HEK293 (cell line): ENCODE measurements around the gene CYB5R3.

Experiments
- CTCF ChIA-PET: fragments of 350-600 bp; formaldehyde crosslinking; extraction: SDS; loops from one replicate; lab custom pipeline; 2021; ENCODE audit warnings: antibody characterized with exemption; lab: Yijun Ruan, JAX
- POLR2A ChIA-PET: fragments of 300-600 bp; formaldehyde crosslinking; extraction: SDS; loops from one replicate; lab custom pipeline; 2020; ENCODE audit warnings: antibody characterized with exemption, inconsistent platforms; lab: Yijun Ruan, JAX
- H3K27ac ChIP-seq: fragments of 200-500 bp; sonication (Bioruptor generic); 2 replicates; pipeline ENCODE4 v1.5.1; 2014; ENCODE audit warnings: low read depth, low read length, control low read depth, inconsistent platforms; ENCODE audit errors: extremely low read depth
- H3K36me3 ChIP-seq, 2 experiments: fragments of 200-500 bp in 1 of 2; sonication (Bioruptor generic) in 1 of 2; 1 replicate in 1 of 2; 2 replicates in 1 of 2; pipeline ENCODE4 v1.5.1; 2014 to 2017; ENCODE audit warnings: inconsistent platforms in 2 of 2, low read length in 2 of 2; ENCODE audit not compliant: control insufficient read depth in 2 of 2, insufficient read depth in 1 of 2
- H3K4me1 ChIP-seq: fragments of 200-500 bp; sonication (Bioruptor generic); 2 replicates; pipeline ENCODE4 v1.5.1; 2014; ENCODE audit warnings: mild to moderate bottlenecking, low read length, inconsistent platforms; ENCODE audit not compliant: control insufficient read depth, insufficient read depth
- H3K4me3 ChIP-seq: 2 replicates; pipeline ENCODE4 v1.5.1; 2011; ENCODE audit warnings: low read depth, mild to moderate bottlenecking, control low read depth, low read length, moderate library complexity
- H3K9me3 ChIP-seq: fragments of 200-500 bp; sonication (Bioruptor generic); 2 replicates; pipeline ENCODE4 v1.5.1; 2014; ENCODE audit warnings: low read depth, low read length, inconsistent platforms; ENCODE audit not compliant: control insufficient read depth, insufficient read depth
- IKZF3 ChIP-seq: fragments of 450-650 bp; IDR thresholded peaks from 2 replicates; pipeline ENCODE4 v1.5.0; 2018; ENCODE audit warnings: missing biosample characterization, mild to moderate bottlenecking, missing genetic modification characterization, moderate library complexity
- OSR2 ChIP-seq: fragments of 450-650 bp; formaldehyde crosslinking; IDR thresholded peaks from 2 replicates; pipeline ENCODE4 v1.5.1; 2016; ENCODE audit warnings: missing biosample characterization, missing genetic modification characterization
- TCF7L2 ChIP-seq: IDR thresholded peaks from 2 replicates; pipeline ENCODE4 v1.6.1; 2011; ENCODE audit warnings: low read depth, mild to moderate bottlenecking, inconsistent platforms, low read length, moderate library complexity, borderline replicate concordance
- ZEB2 ChIP-seq: fragments of 450-650 bp; formaldehyde crosslinking; IDR thresholded peaks from 2 replicates; pipeline ENCODE4 v1.5.1; 2016; ENCODE audit warnings: missing biosample characterization, missing genetic modification characterization
- ZNF112 ChIP-seq: fragments of 450-650 bp; formaldehyde crosslinking; IDR thresholded peaks from 2 replicates; pipeline ENCODE4 v1.5.0; 2017; ENCODE audit warnings: missing biosample characterization, missing genetic modification characterization
- ZNF175 ChIP-seq: fragments of 450-650 bp; formaldehyde crosslinking; IDR thresholded peaks from 2 replicates; pipeline ENCODE4 v1.5.1; 2016; ENCODE audit warnings: missing biosample characterization, missing genetic modification characterization
- ZNF202 ChIP-seq: fragments of 450-650 bp; formaldehyde crosslinking; IDR thresholded peaks from 2 replicates; pipeline ENCODE4 v1.5.1; 2016; ENCODE audit warnings: missing biosample characterization, missing genetic modification characterization, borderline replicate concordance
- ZNF211 ChIP-seq: fragments of 450-650 bp; formaldehyde crosslinking; IDR thresholded peaks from 2 replicates; pipeline ENCODE4 v1.5.1; 2016; ENCODE audit warnings: low read depth, missing biosample characterization, missing genetic modification characterization
- ZNF214 ChIP-seq: fragments of 450-650 bp; formaldehyde crosslinking; IDR thresholded peaks from 2 replicates; pipeline ENCODE4 v1.5.1; 2017; ENCODE audit warnings: missing biosample characterization, mild to moderate bottlenecking, missing genetic modification characterization, borderline replicate concordance
- ZNF23 ChIP-seq: fragments of 450-650 bp; formaldehyde crosslinking; IDR thresholded peaks from 2 replicates; pipeline ENCODE4 v1.5.1; 2016; ENCODE audit warnings: missing biosample characterization, missing genetic modification characterization, borderline replicate concordance
- ZNF274 ChIP-seq, 2 experiments: fragments of 200-500 bp in 1 of 2; fragments of 450-650 bp in 1 of 2; sonication (Bioruptor generic) in 1 of 2; formaldehyde crosslinking in 1 of 2; IDR thresholded peaks; 2 replicates each; pipeline versions ENCODE4 v1.5.1 to v1.6.1; 2014 to 2016; ENCODE audit warnings: borderline replicate concordance in 1 of 2, inconsistent platforms in 1 of 2, low read length in 1 of 2, missing biosample characterization in 1 of 2, missing genetic modification characterization in 1 of 2
- ZNF391 ChIP-seq: fragments of 450-650 bp; formaldehyde crosslinking; IDR thresholded peaks from 2 replicates; pipeline ENCODE4 v1.5.1; 2016; ENCODE audit warnings: low read depth, missing biosample characterization, missing genetic modification characterization, borderline replicate concordance
- ZNF558 ChIP-seq: fragments of 450-650 bp; formaldehyde crosslinking; IDR thresholded peaks from 2 replicates; pipeline ENCODE4 v1.5.1; 2016; ENCODE audit warnings: missing biosample characterization, missing genetic modification characterization
- ZNF561 ChIP-seq: fragments of 450-650 bp; IDR thresholded peaks from 2 replicates; pipeline ENCODE4 v1.5.1; 2018; ENCODE audit warnings: missing biosample characterization, missing genetic modification characterization, borderline replicate concordance
- ZNF600 ChIP-seq: fragments of 450-650 bp; formaldehyde crosslinking; IDR thresholded peaks from 2 replicates; pipeline ENCODE4 v1.5.1; 2016; ENCODE audit warnings: missing biosample characterization, missing genetic modification characterization
- ZNF621 ChIP-seq: fragments of 450-650 bp; formaldehyde crosslinking; IDR thresholded peaks from 2 replicates; pipeline ENCODE4 v1.5.1; 2017; ENCODE audit warnings: missing biosample characterization, missing genetic modification characterization
- TF ChIP-seq, protein P1 (sequence below): fragments of 450-650 bp; formaldehyde crosslinking; IDR thresholded peaks from 2 replicates; pipeline ENCODE4 v1.5.1; 2016; ENCODE audit warnings: missing biosample characterization, missing genetic modification characterization
- TF ChIP-seq, protein P2 (sequence below): fragments of 450-650 bp; formaldehyde crosslinking; IDR thresholded peaks from 2 replicates; pipeline ENCODE4 v1.5.1; 2016; ENCODE audit warnings: missing biosample characterization, missing genetic modification characterization
- TF ChIP-seq, protein P3 (sequence below): fragments of 450-650 bp; formaldehyde crosslinking; IDR thresholded peaks from 2 replicates; pipeline ENCODE4 v1.5.1; 2016; ENCODE audit warnings: missing biosample characterization, missing genetic modification characterization
- TF ChIP-seq, protein P4 (sequence below): fragments of 450-650 bp; formaldehyde crosslinking; IDR thresholded peaks from 2 replicates; pipeline ENCODE4 v1.5.1; 2016; ENCODE audit warnings: missing biosample characterization, missing genetic modification characterization
- TF ChIP-seq, protein P5 (sequence below): fragments of 450-650 bp; IDR thresholded peaks from 2 replicates; pipeline ENCODE4 v1.5.1; 2018; ENCODE audit warnings: missing biosample characterization, mild to moderate bottlenecking, missing genetic modification characterization

CYB5R3 gene

DNA sequence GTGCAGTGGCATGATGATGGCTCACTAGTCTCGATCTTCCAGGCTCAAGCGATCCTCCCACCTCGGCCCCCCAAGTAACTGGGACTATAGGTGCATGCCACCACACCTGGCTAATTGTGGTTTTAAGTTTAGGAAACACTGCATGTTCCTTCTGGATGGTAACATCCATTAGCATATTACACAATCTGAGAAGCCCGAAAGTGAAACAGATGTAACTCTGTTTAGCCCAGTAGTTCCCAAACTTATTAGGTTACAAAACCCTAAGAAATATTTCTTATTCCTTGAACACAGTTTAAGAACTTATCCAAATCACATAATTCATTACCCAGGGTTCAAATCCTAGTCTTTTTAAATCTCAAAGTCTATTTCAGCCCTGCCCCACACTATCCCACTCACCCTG lies 62.8 kb downstream of the CYB5R3 start (continued):
- TF ChIP-seq, protein P1, sequence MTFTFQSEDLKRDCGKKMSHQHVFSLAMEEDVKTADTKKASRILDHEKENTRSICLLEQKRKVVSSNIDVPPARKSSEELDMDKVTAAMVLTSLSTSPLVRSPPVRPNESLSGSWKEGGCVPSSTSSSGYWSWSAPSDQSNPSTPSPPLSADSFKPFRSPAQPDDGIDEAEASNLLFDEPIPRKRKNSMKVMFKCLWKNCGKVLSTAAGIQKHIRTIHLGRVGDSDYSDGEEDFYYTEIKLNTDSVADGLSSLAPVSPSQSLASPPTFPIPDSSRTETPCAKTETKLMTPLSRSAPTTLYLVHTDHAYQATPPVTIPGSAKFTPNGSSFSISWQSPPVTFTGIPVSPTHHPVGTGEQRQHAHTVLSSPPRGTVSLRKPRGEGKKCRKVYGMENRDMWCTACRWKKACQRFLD = no peak
- no peak for TF ChIP-seq ZNF175 (tag by site-specific recombination)
- no peak for TF ChIP-seq ZNF600 (tag by site-specific recombination)
- TF ChIP-seq, protein P2, sequence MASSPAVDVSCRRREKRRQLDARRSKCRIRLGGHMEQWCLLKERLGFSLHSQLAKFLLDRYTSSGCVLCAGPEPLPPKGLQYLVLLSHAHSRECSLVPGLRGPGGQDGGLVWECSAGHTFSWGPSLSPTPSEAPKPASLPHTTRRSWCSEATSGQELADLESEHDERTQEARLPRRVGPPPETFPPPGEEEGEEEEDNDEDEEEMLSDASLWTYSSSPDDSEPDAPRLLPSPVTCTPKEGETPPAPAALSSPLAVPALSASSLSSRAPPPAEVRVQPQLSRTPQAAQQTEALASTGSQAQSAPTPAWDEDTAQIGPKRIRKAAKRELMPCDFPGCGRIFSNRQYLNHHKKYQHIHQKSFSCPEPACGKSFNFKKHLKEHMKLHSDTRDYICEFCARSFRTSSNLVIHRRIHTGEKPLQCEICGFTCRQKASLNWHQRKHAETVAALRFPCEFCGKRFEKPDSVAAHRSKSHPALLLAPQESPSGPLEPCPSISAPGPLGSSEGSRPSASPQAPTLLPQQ (tag by site-specific recombination) = no peak
- TF ChIP-seq ZNF274 (IDR thresholded peaks at IDR 0.05; ENCODE audit: low read length) = no peak
- TF ChIP-seq ZNF274 (tag by site-specific recombination; IDR thresholded peaks at IDR 0.05; ENCODE audit: borderline replicate concordance) = no peak

DNA sequence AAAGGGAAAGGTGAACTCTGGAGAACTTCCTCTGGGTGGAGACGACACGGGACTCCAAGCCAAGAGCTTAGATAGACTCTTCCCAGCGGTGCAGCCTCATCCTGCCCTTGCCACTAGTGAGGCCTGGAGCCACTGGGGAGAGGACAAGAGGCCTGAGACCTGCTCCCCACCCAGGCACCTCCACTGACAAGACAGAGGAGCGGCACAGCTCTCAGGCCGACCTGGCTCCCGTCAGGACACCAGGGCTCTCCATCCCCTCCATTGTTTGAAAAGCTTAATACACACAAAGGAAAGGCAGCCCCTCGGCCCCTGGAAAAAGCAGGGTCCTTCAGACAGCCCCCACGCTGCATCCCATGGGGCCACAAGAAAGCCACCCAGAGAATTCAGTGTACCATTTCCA lies 64.1 kb downstream of the CYB5R3 start:
- Histone ChIP-seq H3K36me3 (peaks cover 53 to 72% of the 10 kb centered on the region in 2 experiments), H3K4me1 (no peaks in the 10 kb centered on the region), H3K9me3 (no peaks in the 10 kb centered on the region), H3K4me3 (no peak overlapping the region), H3K27ac (no peak overlapping the region)
- POLR2A ChIA-PET = interaction anchor here (0.7 to 3.1 kb wide), 2 partner anchors 24 to 31 kb away, joined by 3 to 10 read pairs; partner anchors contain the start of gene POLDIP3
- CTCF ChIA-PET = interaction anchor here (0.6 to 1.4 kb wide), 5 partner anchors 12 to 112 kb away, joined by 3 to 4 read pairs (median 3); no protein-coding TSS in a partner anchor
- TF ChIP-seq ZNF112 (tag by site-specific recombination) = no peak
- no peak for TF ChIP-seq ZNF621
- no peak for TF ChIP-seq OSR2 (tag by site-specific recombination)
- no peak for TF ChIP-seq IKZF3 (tag by site-specific recombination)

DNA sequence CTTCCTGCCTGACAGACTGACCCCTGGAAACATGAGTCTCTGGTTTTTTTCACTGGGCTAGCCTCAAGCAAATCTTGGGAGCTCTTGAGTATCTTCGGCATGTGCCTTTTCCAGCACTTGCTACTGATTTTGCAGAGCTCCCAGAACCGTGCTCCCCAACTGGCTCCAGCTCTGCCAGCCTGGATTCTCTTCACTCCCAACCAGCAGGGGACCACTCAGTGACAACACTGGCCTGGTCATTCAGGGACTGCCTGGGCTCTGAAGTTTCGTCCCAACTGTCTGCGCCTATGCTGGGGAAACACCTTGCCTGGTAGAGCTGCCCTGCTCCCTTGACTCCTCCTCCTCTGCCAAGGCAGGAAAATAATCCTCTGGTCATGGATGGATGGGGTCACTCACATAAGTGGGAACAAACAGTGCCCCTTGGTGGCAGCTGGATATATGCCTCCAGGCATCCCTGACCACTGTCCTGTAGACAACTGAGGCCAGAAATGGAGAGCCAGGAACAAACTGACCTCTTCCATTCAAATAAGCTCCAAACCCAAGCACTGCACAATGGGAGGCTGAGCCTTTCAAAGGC lies 64.7 kb downstream of the CYB5R3 start:
- TF ChIP-seq, protein P3, sequence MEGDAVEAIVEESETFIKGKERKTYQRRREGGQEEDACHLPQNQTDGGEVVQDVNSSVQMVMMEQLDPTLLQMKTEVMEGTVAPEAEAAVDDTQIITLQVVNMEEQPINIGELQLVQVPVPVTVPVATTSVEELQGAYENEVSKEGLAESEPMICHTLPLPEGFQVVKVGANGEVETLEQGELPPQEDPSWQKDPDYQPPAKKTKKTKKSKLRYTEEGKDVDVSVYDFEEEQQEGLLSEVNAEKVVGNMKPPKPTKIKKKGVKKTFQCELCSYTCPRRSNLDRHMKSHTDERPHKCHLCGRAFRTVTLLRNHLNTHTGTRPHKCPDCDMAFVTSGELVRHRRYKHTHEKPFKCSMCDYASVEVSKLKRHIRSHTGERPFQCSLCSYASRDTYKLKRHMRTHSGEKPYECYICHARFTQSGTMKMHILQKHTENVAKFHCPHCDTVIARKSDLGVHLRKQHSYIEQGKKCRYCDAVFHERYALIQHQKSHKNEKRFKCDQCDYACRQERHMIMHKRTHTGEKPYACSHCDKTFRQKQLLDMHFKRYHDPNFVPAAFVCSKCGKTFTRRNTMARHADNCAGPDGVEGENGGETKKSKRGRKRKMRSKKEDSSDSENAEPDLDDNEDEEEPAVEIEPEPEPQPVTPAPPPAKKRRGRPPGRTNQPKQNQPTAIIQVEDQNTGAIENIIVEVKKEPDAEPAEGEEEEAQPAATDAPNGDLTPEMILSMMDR = 0 out of 2 replicates have a peak, but pooled peaks have one; percentile 12
- TF ChIP-seq ZNF561 = no peak
- Histone ChIP-seq H3K36me3 (peaks cover 51 to 71% of the 10 kb centered on the region in 2 experiments), H3K4me1 (no peaks in the 10 kb centered on the region), H3K9me3 (no peaks in the 10 kb centered on the region), H3K27ac (no peak overlapping the region), H3K4me3 (no peak overlapping the region)
- ChIA-PET POLR2A (interaction anchor here (3.1 kb wide), 1 partner anchor 31 kb away, joined by 10 read pairs; the partner anchor contains the start of gene POLDIP3), CTCF (interaction anchor here (0.6 to 1.2 kb wide), 5 partner anchors 23 to 318 kb away, joined by 3 to 4 read pairs (median 3); no protein-coding TSS in a partner anchor)

DNA sequence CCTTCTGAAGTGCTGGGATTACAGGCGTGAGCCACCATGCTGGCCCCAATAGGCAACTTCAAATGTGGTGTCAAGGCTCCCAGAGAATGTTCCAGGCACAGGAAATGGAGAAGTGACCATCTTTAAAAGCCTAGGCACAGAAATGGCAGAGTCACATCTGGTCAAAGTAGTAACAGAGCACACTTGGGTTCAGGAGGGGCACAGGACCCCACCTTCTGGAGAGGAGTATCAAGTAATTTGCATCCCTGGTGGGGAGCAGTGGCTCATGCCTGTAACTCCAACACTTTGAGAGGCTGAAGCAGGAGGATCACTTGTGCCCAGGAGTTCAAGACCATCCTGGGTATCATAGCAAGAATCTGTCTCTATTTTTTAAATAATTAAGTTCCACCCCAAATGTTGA lies 66.2 kb downstream of the CYB5R3 start:
- ChIA-PET CTCF (interaction anchor here (0.6 to 1.2 kb wide), 2 partner anchors 30 to 645 kb away, joined by 3 to 4 read pairs; no protein-coding TSS in a partner anchor), POLR2A (interaction anchor here (1.4 kb wide), 1 partner anchor 13 kb away, joined by 4 read pairs; no protein-coding TSS in a partner anchor)
- Histone ChIP-seq H3K4me1 (no peaks in the 10 kb centered on the region), H3K4me3 (no peak overlapping the region), H3K27ac (no peak overlapping the region), H3K9me3 (no peaks in the 10 kb centered on the region), H3K36me3 (peaks cover 49 to 75% of the 10 kb centered on the region in 2 experiments)
- TF ChIP-seq, protein P4, sequence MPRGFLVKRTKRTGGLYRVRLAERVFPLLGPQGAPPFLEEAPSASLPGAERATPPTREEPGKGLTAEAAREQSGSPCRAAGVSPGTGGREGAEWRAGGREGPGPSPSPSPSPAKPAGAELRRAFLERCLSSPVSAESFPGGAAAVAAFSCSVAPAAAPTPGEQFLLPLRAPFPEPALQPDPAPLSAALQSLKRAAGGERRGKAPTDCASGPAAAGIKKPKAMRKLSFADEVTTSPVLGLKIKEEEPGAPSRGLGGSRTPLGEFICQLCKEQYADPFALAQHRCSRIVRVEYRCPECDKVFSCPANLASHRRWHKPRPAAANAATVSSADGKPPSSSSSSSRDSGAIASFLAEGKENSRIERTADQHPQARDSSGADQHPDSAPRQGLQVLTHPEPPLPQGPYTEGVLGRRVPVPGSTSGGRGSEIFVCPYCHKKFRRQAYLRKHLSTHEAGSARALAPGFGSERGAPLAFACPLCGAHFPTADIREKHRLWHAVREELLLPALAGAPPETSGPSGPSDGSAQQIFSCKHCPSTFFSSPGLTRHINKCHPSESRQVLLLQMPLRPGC (tag by site-specific recombination) = no peak
- TF ChIP-seq TCF7L2 (no peak), ZNF391 (tag by site-specific recombination) (no peak), ZEB2 (no peak), ZNF211 (tag by site-specific recombination) (no peak), ZNF558 (tag by site-specific recombination) (no peak), ZNF214 (tag by site-specific recombination) (no peak), ZNF23 (tag by site-specific recombination) (no peak), ZNF202 (tag by site-specific recombination) (no peak)
- TF ChIP-seq, protein P5, sequence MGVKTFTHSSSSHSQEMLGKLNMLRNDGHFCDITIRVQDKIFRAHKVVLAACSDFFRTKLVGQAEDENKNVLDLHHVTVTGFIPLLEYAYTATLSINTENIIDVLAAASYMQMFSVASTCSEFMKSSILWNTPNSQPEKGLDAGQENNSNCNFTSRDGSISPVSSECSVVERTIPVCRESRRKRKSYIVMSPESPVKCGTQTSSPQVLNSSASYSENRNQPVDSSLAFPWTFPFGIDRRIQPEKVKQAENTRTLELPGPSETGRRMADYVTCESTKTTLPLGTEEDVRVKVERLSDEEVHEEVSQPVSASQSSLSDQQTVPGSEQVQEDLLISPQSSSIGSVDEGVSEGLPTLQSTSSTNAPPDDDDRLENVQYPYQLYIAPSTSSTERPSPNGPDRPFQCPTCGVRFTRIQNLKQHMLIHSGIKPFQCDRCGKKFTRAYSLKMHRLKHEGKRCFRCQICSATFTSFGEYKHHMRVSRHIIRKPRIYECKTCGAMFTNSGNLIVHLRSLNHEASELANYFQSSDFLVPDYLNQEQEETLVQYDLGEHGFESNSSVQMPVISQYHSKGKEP (tag by site-specific recombination) = no peak
